IPS-NIHi7 (cell line): Measurements from ENCODE around the gene KIAA1755.
"Not testable (repeated sequence)": the region's sequence is repeated elsewhere in the genome, so short reads cannot be mapped to it uniquely, and the experiment has no call there.

ENCODE experiments used
- DNase-seq: peaks from one replicate; pipeline ENCODE4 v3.0.0; 2012; ENCODE audit warnings: mixed read lengths; ENCODE audit errors: extremely low spot score

KIAA1755 gene

GRCh38 chr20:38290829-38291814 lies 30.6 kb upstream of the KIAA1755 start:
- peak; percentile 87 for DNase-seq

- DNase-seq: no peak
These were observed 26.3 kb upstream of the KIAA1755 start for GRCh38 chr20:38286586-38287531.

- no peak for DNase-seq
These were observed 24.4 kb upstream of the KIAA1755 start for GRCh38 chr20:38284893-38285444.

DNA sequence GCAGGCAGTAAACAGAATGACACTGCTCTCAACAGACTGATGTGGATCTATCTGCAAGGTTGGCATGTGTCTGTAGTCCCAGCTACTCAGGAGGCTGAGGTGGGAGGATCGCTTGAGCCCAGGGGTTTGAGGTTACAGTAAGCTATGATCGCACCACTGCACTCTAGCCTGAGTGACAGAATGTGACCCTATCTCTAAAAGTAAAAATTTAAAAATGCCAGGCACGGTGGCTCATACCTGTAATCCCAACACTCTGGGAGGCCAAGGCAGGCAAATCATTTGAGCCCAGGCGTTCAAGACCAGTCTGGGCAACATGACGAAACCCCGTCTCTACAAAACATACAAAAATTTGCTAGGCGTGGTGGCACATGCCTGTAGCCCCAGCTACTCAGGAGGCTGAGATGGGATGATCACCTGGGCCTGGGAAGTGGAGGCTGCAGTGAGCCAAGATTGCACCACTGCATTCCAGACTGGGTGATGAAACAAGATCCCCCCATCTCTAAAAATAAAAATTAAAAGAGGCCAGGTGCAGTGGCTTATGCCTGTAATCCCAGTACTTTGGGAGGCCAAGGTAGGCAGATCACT lies 23.6 kb upstream of the KIAA1755 start:
- DNase-seq: not testable (repeated sequence)

DNA sequence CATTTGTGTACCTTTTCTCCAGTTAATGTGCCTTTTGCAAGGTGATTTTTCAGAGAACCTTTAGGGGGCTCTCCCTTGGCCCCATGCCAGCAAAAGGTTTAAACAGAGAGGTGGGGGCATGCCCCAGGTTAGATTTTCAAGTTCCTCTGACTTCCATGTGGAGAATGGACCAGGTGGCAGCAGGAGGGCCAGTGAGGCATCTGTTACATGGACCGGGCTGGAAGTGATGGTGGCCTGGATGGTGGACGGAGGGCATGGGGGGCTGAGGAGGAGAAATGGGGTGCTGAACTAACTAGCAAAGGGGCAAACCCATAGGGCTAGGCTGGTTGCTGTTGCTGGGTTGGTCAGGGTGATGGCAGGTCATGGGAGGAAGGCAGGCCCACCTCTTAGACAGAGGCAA lies 22.7 kb upstream of the KIAA1755 start:
- DNase-seq: no peak

GRCh38 chr20:38281176-38281915 lies 20.8 kb upstream of the KIAA1755 start:
- DNase-seq: not testable (repeated sequence)

- DNase-seq: no peak
These were observed 18.2 kb upstream of the KIAA1755 start for GRCh38 chr20:38278763-38279162.

GRCh38 chr20:38278131-38278530 lies 17.6 kb upstream of the KIAA1755 start:
- DNase-seq: no peak

GRCh38 chr20:38277691-38278090 lies 17.2 kb upstream of the KIAA1755 start:
- DNase-seq: no peak

- no peak for DNase-seq
These were observed 16.8 kb upstream of the KIAA1755 start for GRCh38 chr20:38277285-38277684.

- no peak for DNase-seq
These were observed 15.4 kb upstream of the KIAA1755 start for GRCh38 chr20:38275815-38276550.

DNA sequence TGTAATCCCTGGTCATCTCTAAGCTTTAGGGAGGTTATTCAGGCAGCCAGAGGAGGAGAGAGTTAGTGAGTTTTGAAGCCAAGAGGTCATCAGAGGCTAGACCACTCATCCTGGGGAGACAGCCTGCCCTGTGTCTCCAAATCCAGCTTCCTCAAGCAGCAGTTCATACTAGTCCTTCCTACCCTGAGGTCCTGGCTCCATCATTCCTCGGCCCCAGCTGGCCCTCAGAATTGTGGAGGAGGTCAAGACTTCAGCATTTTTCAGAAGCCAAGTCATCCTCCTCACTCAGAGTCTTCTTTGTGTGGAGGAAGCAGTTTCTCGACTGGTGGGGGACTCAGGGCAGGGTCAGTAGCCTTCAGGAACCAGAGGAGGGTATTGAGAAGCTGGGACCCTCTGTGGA lies 12.4 kb upstream of the KIAA1755 start:
- no peak for DNase-seq

DNA sequence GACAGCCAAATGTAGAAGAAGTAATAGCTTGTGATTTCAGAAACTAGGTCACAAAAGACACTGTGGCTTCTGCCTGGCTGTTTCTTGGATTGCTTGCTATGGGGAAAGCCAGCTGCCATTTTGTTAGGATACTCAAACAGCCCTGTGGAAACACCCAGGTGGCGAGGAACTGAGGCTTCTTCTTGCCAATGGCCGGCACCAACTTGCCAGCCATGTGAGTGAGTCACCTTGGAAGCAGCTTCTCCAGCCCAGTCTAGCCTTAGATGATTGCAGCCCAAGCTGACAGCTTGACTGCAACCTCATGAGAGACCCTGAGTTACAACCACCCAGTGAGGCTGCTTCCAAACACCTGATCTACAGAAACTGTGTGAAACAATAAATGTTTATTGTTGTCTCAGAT lies 11.9 kb upstream of the KIAA1755 start:
- DNase-seq: no peak

DNA sequence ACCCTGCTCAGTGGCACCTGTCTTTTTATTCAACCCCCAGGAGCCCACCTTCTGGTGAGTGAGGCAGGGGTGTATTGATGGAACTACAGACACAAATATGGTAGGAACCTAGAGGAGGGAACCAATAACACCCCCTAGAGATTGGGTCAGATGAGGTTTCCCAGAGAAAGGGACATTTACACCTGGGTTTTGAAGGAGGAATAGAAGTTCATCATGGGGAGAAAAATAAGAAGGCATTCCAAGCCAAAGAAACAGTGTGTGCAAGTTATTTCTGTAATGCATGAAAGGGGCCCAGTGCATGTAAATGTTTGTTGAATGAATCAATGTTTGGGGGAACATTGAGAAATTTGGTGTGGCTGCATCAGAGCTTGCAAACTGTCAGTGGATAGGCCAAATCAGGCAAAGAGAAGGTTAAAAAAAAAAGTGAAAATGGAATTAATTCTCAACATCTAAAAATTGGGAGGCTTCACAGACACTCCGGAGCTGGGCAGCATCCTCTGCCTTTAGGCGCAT lies 11.1 kb upstream of the KIAA1755 start:
- no peak for DNase-seq

DNA sequence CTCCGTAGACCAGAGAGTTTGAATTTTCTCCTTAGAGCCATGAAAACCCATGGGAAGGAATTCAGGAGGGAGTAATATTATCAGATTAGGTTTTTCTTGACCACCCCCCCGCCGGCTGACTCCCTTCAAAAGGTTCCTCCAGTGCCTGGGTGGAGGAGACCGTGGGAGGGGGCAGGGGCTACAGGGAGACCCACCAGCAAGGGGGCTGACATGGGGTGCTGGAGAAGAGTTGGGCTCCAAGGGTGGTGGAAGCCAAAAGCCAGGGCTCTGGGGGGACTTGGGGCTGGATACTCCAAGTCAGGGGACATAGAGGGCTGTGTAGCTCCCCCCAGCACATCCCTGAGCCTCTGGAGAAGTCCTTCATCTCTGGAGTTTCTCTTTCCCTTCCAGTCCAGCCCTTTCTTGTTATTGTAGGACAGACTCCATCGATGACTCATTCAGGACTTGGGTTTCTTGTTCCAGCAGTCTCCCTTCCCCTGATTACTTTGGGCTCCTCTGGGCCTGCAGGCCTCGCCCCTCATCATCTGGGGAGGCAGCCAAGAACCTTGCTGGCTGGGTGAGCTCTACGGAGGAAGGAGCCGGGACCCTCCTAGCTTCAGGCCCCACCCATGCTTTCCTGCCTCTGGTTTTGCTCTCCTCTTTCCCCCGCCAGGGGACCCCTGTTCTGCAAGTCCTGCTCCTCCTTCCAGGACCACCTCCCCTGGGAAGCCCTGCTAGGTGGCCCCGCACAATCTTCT lies 10.5 kb upstream of the KIAA1755 start:
- DNase-seq: no peak

GRCh38 chr20:38269715-38270114 lies 9.2 kb upstream of the KIAA1755 start:
- DNase-seq: no peak

- no peak for DNase-seq
These were observed 8.5 kb upstream of the KIAA1755 start for GRCh38 chr20:38269040-38269439.

- no peak for DNase-seq
These were observed 7.5 kb upstream of the KIAA1755 start for GRCh38 chr20:38267901-38268514.

DNA sequence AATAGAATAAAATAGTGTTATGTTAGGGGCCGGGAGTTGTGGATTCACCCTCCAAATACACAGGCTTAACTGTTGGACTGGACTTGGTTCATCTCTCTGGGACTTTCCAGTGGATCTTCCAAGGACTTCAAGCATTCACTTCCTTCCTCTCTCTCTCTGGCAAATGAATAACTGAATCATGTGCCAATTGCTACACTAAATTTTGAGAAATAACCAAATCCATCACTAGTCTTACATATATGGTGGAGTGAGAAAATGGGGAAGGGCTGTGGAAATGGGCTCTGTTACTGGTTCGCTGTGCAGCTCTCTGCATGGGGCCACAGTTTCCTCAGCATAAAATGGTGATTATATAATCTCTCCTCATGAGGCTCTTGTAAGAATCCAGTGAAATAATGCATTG lies 6.8 kb upstream of the KIAA1755 start:
- DNase-seq: no peak
